LNCaP clone FGC (cell line): ENCODE results near the gene PLCB1.

Experiments used
- DNase-seq: peaks from one replicate; pipeline ENCODE4 v3.0.0-alpha.2; 2011; ENCODE audit warnings: low read depth
- H3K4me3 ChIP-seq: 2 replicates; pipeline ENCODE4 v1.5.1; 2011; ENCODE audit warnings: mild to moderate bottlenecking, low read depth, low read length, control low read depth
- CTCF ChIP-seq: IDR thresholded peaks from 2 replicates; pipeline ENCODE4 v1.5.1; 2012; ENCODE audit warnings: mild to moderate bottlenecking; ENCODE audit not compliant: control insufficient read depth, insufficient read depth; ENCODE audit errors: extremely low read depth

PLCB1 gene

GRCh38 chr20:8744228-8744844 lies 612.3 kb downstream of the PLCB1 start:
- no peak overlapping the region for H3K4me3 ChIP-seq
- TF ChIP-seq CTCF, result no peak
- no peak for DNase-seq

GRCh38 chr20:8749101-8749500 lies 617.0 kb downstream of the PLCB1 start:
- TF ChIP-seq CTCF, result no peak
- no peak overlapping the region for H3K4me3 ChIP-seq
- no peak for DNase-seq

- no peak overlapping the region for H3K4me3 ChIP-seq
- TF ChIP-seq CTCF, result no peak
- no peak for DNase-seq
Observed at GRCh38 chr20:8749986-8750385, 617.9 kb downstream of the PLCB1 start.

GRCh38 chr20:8755340-8756118 lies 623.5 kb downstream of the PLCB1 start:
- no peak for DNase-seq
- H3K4me3 ChIP-seq, result no peak overlapping the region
- TF ChIP-seq CTCF, result no peak

GRCh38 chr20:8756410-8756809 lies 624.3 kb downstream of the PLCB1 start:
- no peak for TF ChIP-seq CTCF

GRCh38 chr20:8757146-8757545 lies 625.1 kb downstream of the PLCB1 start:
- H3K4me3 ChIP-seq, result no peak overlapping the region
- no peak for DNase-seq
- no peak for TF ChIP-seq CTCF

More at GRCh38 chr20:8756410-8756809, 624.3 kb downstream of the PLCB1 start:
- H3K4me3 ChIP-seq, result no peak overlapping the region
- DNase-seq, result no peak
